Neuronal stem cell (in vitro differentiated cells): ENCODE measurements around the gene HOOK2.
"Not testable (repeated sequence)": the region's sequence is repeated elsewhere in the genome, so short reads cannot be mapped to it uniquely, and the experiment has no call there.

Source experiments
- DNase-seq: peaks from one replicate; pipeline ENCODE4 v3.0.0-alpha.2; 2013; ENCODE audit warnings: low spot score
- H2AFZ ChIP-seq: one replicate; pipeline ENCODE4 v1.6.1; 2013; ENCODE audit warnings: mild to moderate bottlenecking, low read length, inconsistent platforms
- H2AK5ac ChIP-seq: 2 replicates; pipeline ENCODE4 v1.6.1; 2013; ENCODE audit warnings: low read depth, mild to moderate bottlenecking, inconsistent platforms, low read length, moderate library complexity, mixed read lengths
- H2BK120ac ChIP-seq: 2 replicates; pipeline ENCODE4 v1.6.1; 2013; ENCODE audit warnings: low read depth, mild to moderate bottlenecking, inconsistent platforms, low read length, moderate library complexity, mixed read lengths
- H2BK12ac ChIP-seq: one replicate; pipeline ENCODE4 v1.6.1; 2013; ENCODE audit warnings: low read length, inconsistent platforms
- H2BK15ac ChIP-seq: 2 replicates; pipeline ENCODE4 v1.6.1; 2013; ENCODE audit warnings: mild to moderate bottlenecking, low read length, inconsistent platforms, mixed read lengths
- H2BK5ac ChIP-seq: one replicate; pipeline ENCODE4 v1.6.1; 2013; ENCODE audit warnings: inconsistent platforms, mild to moderate bottlenecking, low read length, moderate library complexity
- H3K14ac ChIP-seq: one replicate; pipeline ENCODE4 v1.6.1; 2013; ENCODE audit warnings: low read length, inconsistent platforms
- H3K18ac ChIP-seq: 2 replicates; pipeline ENCODE4 v1.6.1; 2013; ENCODE audit warnings: low read length, inconsistent platforms
- H3K23ac ChIP-seq: 2 replicates; pipeline ENCODE4 v1.6.1; 2013; ENCODE audit warnings: low read depth, mild to moderate bottlenecking, mixed read lengths, low read length, inconsistent platforms; ENCODE audit not compliant: poor library complexity
- H3K27ac ChIP-seq: replicated peaks from 3 replicates; pipeline ENCODE4 v1.5.1; 2013; ENCODE audit warnings: low read length, inconsistent platforms
- H3K27me3 ChIP-seq, 3 experiments: 2 replicates each; pipeline ENCODE4 v1.6.1; 2013; ENCODE audit warnings: low read length in 3 of 3, mild to moderate bottlenecking in 2 of 3, inconsistent platforms in 1 of 3, low read depth in 1 of 3, mixed read lengths in 1 of 3, moderate library complexity in 1 of 3; ENCODE audit not compliant: control insufficient read depth in 3 of 3, insufficient read depth in 3 of 3
- H3K36me3 ChIP-seq, 2 donors: replicated peaks in 1 of 2; 2 replicates each; pipeline ENCODE4 v1.6.1; 2013; ENCODE audit warnings: low read length in 2 of 2; ENCODE audit not compliant: control insufficient read depth in 2 of 2, insufficient read depth in 2 of 2
- H3K4ac ChIP-seq: 2 replicates; pipeline ENCODE4 v1.6.1; 2013; ENCODE audit warnings: inconsistent platforms, mild to moderate bottlenecking, low read length, moderate library complexity
- H3K4me1 ChIP-seq, 2 donors: 1 replicate in 1 of 2; 2 replicates in 1 of 2; pipeline ENCODE4 v1.6.1; 2013; ENCODE audit warnings: low read length in 2 of 2, low read depth in 1 of 2; ENCODE audit not compliant: control insufficient read depth in 2 of 2, insufficient read depth in 1 of 2
- H3K4me2 ChIP-seq: one replicate; pipeline ENCODE4 v1.6.1; 2013; ENCODE audit warnings: mild to moderate bottlenecking, low read length, inconsistent platforms; ENCODE audit not compliant: insufficient read depth, poor library complexity, severe bottlenecking
- H3K4me3 ChIP-seq, 2 donors: 2 replicates each; pipeline ENCODE4 v1.5.1; 2013; ENCODE audit warnings: low read length in 2 of 2, mild to moderate bottlenecking in 2 of 2, inconsistent platforms in 1 of 2, moderate library complexity in 1 of 2
- H3K79me1 ChIP-seq: one replicate; pipeline ENCODE4 v1.6.1; 2013; ENCODE audit warnings: low read depth, mild to moderate bottlenecking, inconsistent platforms, low read length, moderate library complexity
- H3K9ac ChIP-seq: one replicate; pipeline ENCODE4 v1.6.1; 2013; ENCODE audit warnings: mild to moderate bottlenecking, low read depth, low read length, inconsistent platforms; ENCODE audit not compliant: poor library complexity
- H3K9me3 ChIP-seq, 2 donors: replicated peaks in 1 of 2; 2 replicates each; pipeline versions ENCODE3 to v1.6.1; 2013; ENCODE audit warnings: low read length in 2 of 2, mild to moderate bottlenecking in 2 of 2, inconsistent platforms in 1 of 2, low read depth in 1 of 2, mixed read lengths in 1 of 2, moderate library complexity in 1 of 2; ENCODE audit not compliant: control insufficient read depth in 2 of 2, insufficient read depth in 1 of 2
- H4K8ac ChIP-seq: one replicate; pipeline ENCODE4 v1.6.1; 2013; ENCODE audit warnings: low read depth, mild to moderate bottlenecking, inconsistent platforms, low read length, moderate library complexity
- H4K91ac ChIP-seq: one replicate; pipeline ENCODE4 v1.6.1; 2013; ENCODE audit warnings: low read length, low read depth, mild to moderate bottlenecking, inconsistent platforms; ENCODE audit not compliant: poor library complexity
- WGBS, 2 donors: extraction: QIAGEN DNeasy Blood & Tissue Kit; methylation state at CpG; one replicate each; pipeline ENCODE4 v1.1.7; 2013; ENCODE audit warnings: missing lambda C conversion rate in 2 of 2, mixed read lengths in 1 of 2; ENCODE audit not compliant: insufficient read length in 2 of 2, insufficient replicate concordance in 1 of 2; ENCODE audit errors: extremely low coverage in 2 of 2; 5-methylcytosine and 5-hydroxymethylcytosine counted together

The HOOK2 gene

DNA sequence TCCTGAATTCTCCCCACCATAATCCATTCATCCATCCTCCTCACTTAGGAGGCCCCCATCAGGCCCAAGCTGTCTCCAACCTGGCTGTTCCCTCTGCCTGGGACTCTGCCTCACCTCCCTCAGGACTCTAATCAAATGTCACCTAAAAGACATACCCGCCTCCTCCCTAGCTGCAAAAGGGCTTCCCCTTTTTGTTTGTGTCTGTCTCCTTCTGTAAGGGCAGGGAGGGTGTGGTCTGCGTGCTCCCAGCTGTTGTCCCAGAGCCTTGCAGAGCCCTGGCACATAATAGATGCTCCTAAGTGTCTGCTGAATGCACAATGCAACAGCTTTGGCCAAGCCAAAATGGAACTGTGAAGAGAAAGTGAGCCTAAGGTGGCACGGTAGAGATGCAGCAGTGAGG lies 45.3 kb downstream of the HOOK2 start:
- no peak overlapping the region for H2AK5ac ChIP-seq
- H4K8ac ChIP-seq: no peak overlapping the region
- peaks cover 4 to 7% of the 10 kb centered on the region in 2 donors for H3K4me1 ChIP-seq
- no peak overlapping the region for H3K23ac ChIP-seq
- H2BK12ac ChIP-seq: no peak overlapping the region
- H3K9ac ChIP-seq: no peak overlapping the region
- H2BK120ac ChIP-seq: no peak overlapping the region
- peaks cover 14% of the 10 kb centered on the region for H3K79me1 ChIP-seq
- H4K91ac ChIP-seq: no peak overlapping the region
- H3K27ac ChIP-seq: no peak overlapping the region
- no peak overlapping the region for H2AFZ ChIP-seq
- no peak overlapping the region for H3K18ac ChIP-seq
- H3K14ac ChIP-seq: no peak overlapping the region
- peaks cover 34 to 54% of the 10 kb centered on the region in 2 donors for H3K36me3 ChIP-seq
- H3K27me3 ChIP-seq: no peaks in the 10 kb centered on the region
- DNase-seq: no peak
- H3K9me3 ChIP-seq: no peaks in the 10 kb centered on the region
- no peak overlapping the region for H2BK15ac ChIP-seq
- H3K4ac ChIP-seq: no peak overlapping the region
- no CpG with 5 or more reads among the region's 3 CpGs for WGBS, 2 donors
- no peak overlapping the region for H3K4me3 ChIP-seq
- no peak overlapping the region for H3K4me2 ChIP-seq
- no peak overlapping the region for H2BK5ac ChIP-seq

DNA sequence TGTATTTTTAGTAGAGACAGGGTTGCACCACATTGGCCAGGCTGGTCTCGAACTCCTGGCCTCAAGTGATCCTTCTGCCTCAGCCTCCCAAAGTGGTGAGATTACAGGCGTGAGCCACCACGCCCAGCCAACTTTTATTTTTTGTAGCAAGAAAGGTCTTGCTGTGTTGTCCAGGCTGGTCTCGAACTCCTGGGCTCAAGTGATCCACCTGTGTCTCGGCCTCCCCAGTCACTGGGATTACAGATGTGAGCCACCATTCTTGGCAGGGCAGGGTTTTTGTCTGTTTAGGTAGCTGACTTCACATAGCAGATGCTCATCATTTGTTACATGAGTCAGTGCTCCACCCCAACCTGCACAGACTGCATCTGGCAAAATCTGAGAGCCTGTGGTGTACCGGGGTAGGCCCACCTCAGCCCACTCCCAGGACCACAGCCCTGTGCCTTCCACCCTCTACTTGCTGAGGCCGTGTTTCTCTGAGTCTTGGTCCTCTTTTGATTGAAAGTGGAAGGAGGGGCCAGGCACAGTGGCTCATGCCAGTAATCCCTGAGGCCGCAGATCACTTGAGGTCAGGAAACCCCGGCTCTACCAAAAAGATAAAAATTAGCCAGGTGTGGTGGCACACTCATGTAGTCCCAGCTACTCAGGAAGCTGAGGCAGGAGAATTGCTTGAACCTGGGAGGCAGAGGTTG lies 47.5 kb downstream of the HOOK2 start:
- H3K36me3 ChIP-seq: peaks cover 34 to 52% of the 10 kb centered on the region in 2 donors
- no peak overlapping the region for H3K9ac ChIP-seq
- H3K14ac ChIP-seq: no peak overlapping the region
- H2AK5ac ChIP-seq: no peak overlapping the region
- no peak overlapping the region for H3K4me3 ChIP-seq
- H4K8ac ChIP-seq: no peak overlapping the region
- no peaks in the 10 kb centered on the region for H3K27me3 ChIP-seq
- no peak overlapping the region for H3K18ac ChIP-seq
- DNase-seq: no peak
- H2BK15ac ChIP-seq: no peak overlapping the region
- H3K4me2 ChIP-seq: no peak overlapping the region
- no peak overlapping the region for H3K4ac ChIP-seq
- H2BK12ac ChIP-seq: no peak overlapping the region
- peaks cover 2% of the 10 kb centered on the region in 2 donors for H3K4me1 ChIP-seq
- H2BK5ac ChIP-seq: no peak overlapping the region
- H3K79me1 ChIP-seq: peaks cover 14% of the 10 kb centered on the region
- no CpG with 5 or more reads among the region's 9 CpGs for WGBS, 2 donors
- no peak overlapping the region for H4K91ac ChIP-seq
- no peak overlapping the region for H2AFZ ChIP-seq
- H2BK120ac ChIP-seq: no peak overlapping the region
- no peaks in the 10 kb centered on the region for H3K9me3 ChIP-seq
- H3K23ac ChIP-seq: no peak overlapping the region
- H3K27ac ChIP-seq: no peak overlapping the region

DNA sequence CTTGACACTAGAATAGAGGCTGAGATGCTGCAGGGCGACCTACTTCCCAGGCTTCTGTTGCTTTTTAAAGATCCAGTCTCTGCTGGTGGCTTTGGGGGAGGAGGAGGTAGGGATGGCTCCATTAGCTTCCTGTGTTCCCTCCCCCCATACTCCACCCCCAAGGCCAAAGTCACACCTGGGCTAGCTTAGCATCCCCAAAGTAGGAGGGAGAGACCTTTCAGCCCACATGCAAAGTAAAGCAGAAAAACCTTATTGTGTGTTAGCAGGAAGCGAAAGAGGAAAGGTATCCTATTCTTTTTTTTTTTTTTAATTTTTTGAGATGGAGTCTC lies 48.4 kb downstream of the HOOK2 start:
- no peak overlapping the region for H3K23ac ChIP-seq
- H3K36me3 ChIP-seq: peaks cover 30 to 44% of the 10 kb centered on the region in 2 donors
- no peak overlapping the region for H2AFZ ChIP-seq
- no peak overlapping the region for H3K27ac ChIP-seq
- H3K79me1 ChIP-seq: peaks cover 10% of the 10 kb centered on the region
- no peak for DNase-seq
- peak overlapping the region in 1 of 2 donors; percentile 20 for H3K4me3 ChIP-seq
- H2BK5ac ChIP-seq: no peak overlapping the region
- peaks cover 0 to 2% of the 10 kb centered on the region in 2 donors for H3K4me1 ChIP-seq
- no peak overlapping the region for H2AK5ac ChIP-seq
- H3K27me3 ChIP-seq: no peaks in the 10 kb centered on the region
- no peak overlapping the region for H3K4ac ChIP-seq
- H3K14ac ChIP-seq: no peak overlapping the region
- no peak overlapping the region for H2BK120ac ChIP-seq
- H3K4me2 ChIP-seq: no peak overlapping the region
- no peaks in the 10 kb centered on the region for H3K9me3 ChIP-seq
- H2BK15ac ChIP-seq: no peak overlapping the region
- H2BK12ac ChIP-seq: no peak overlapping the region
- no CpG with 5 or more reads among the region's 2 CpGs for WGBS, 2 donors
- no peak overlapping the region for H3K9ac ChIP-seq
- no peak overlapping the region for H4K91ac ChIP-seq
- H4K8ac ChIP-seq: no peak overlapping the region
- no peak overlapping the region for H3K18ac ChIP-seq

GRCh38 chr19:12725612-12726011 lies 49.7 kb downstream of the HOOK2 start:
- H3K27me3 ChIP-seq, H3K79me1 ChIP-seq, H3K23ac ChIP-seq, H2BK120ac ChIP-seq, H2BK12ac ChIP-seq, H3K27ac ChIP-seq, H4K8ac ChIP-seq, H3K4me3 ChIP-seq, H4K91ac ChIP-seq, H3K9me3 ChIP-seq, H2AK5ac ChIP-seq, DNase-seq, H3K14ac ChIP-seq, H2BK15ac ChIP-seq, H3K4ac ChIP-seq, H2AFZ ChIP-seq, H3K4me2 ChIP-seq, H3K4me1 ChIP-seq, H3K9ac ChIP-seq, H2BK5ac ChIP-seq, H3K18ac ChIP-seq: not testable (repeated sequence)
- WGBS, 2 donors: no CpG with 5 or more reads among the region's 10 CpGs
- peaks cover 20 to 34% of the 10 kb centered on the region in 2 donors for H3K36me3 ChIP-seq
